ENCODE results near the gene SORBS1. TPM values are rescaled to one million over a fixed set of nuclear protein-coding genes. Genes with fewer than 3 reads are reported as not detected.
A peak's percentile ranks its signal among the peaks of the same experiment; 100 is the strongest.

SORBS1 gene
- total and polyA plus RNA-seq, 9 of the 15 experiments (the other 6 are each of a cell fraction or from before 2014, with no cell fraction given), result 2.0 to 13.3 (median 6.5) TPM

DNA sequence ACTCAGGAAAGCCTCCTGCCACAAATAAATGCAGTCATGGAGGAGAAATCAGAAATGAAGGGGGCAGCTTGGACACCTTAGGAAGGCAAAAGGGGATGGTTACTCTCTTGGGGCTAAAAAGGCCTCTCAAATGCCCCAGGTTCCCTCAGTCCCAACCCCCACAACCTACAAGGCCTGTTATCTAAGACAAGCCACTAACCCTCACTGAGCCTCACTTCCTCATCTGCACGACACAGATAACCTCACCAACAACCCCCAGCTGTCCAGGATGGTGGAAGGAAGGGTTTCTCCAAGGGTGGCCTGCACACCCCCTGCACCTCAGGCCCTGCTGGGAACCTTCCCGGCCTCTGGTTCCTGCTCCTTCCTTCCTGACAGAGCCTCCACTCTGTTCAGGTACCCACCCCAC lies 29.2 kb downstream of the SORBS1 start (continued):
- TF ChIP-seq, protein P1, sequence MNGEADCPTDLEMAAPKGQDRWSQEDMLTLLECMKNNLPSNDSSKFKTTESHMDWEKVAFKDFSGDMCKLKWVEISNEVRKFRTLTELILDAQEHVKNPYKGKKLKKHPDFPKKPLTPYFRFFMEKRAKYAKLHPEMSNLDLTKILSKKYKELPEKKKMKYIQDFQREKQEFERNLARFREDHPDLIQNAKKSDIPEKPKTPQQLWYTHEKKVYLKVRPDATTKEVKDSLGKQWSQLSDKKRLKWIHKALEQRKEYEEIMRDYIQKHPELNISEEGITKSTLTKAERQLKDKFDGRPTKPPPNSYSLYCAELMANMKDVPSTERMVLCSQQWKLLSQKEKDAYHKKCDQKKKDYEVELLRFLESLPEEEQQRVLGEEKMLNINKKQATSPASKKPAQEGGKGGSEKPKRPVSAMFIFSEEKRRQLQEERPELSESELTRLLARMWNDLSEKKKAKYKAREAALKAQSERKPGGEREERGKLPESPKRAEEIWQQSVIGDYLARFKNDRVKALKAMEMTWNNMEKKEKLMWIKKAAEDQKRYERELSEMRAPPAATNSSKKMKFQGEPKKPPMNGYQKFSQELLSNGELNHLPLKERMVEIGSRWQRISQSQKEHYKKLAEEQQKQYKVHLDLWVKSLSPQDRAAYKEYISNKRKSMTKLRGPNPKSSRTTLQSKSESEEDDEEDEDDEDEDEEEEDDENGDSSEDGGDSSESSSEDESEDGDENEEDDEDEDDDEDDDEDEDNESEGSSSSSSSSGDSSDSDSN (IDR thresholded peaks at IDR 0.05; ENCODE audit: borderline replicate concordance in 1 of 2, low read depth in 2 of 2, low read length in 2 of 2), result 0 out of 4 replicates have a peak, but pooled peaks of 1 of the 2 experiments have one; percentile 57
- no peak for TF ChIP-seq HDGF (IDR thresholded peaks at IDR 0.05)
- TF ChIP-seq ZBED1 (IDR thresholded peaks at IDR 0.05), result peak; percentile 94
- TF ChIP-seq PRMT5 (CRISPR knock-in tag; IDR thresholded peaks at IDR 0.05), result no peak
- no peak for TF ChIP-seq KLF6 (CRISPR knock-in tag; IDR thresholded peaks at IDR 0.05; ENCODE audit: borderline replicate concordance)
- TF ChIP-seq, protein P2, sequence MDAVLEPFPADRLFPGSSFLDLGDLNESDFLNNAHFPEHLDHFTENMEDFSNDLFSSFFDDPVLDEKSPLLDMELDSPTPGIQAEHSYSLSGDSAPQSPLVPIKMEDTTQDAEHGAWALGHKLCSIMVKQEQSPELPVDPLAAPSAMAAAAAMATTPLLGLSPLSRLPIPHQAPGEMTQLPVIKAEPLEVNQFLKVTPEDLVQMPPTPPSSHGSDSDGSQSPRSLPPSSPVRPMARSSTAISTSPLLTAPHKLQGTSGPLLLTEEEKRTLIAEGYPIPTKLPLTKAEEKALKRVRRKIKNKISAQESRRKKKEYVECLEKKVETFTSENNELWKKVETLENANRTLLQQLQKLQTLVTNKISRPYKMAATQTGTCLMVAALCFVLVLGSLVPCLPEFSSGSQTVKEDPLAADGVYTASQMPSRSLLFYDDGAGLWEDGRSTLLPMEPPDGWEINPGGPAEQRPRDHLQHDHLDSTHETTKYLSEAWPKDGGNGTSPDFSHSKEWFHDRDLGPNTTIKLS (IDR thresholded peaks at IDR 0.05; ENCODE audit: borderline replicate concordance, low read depth), result no peak
- TF ChIP-seq, protein P3, sequence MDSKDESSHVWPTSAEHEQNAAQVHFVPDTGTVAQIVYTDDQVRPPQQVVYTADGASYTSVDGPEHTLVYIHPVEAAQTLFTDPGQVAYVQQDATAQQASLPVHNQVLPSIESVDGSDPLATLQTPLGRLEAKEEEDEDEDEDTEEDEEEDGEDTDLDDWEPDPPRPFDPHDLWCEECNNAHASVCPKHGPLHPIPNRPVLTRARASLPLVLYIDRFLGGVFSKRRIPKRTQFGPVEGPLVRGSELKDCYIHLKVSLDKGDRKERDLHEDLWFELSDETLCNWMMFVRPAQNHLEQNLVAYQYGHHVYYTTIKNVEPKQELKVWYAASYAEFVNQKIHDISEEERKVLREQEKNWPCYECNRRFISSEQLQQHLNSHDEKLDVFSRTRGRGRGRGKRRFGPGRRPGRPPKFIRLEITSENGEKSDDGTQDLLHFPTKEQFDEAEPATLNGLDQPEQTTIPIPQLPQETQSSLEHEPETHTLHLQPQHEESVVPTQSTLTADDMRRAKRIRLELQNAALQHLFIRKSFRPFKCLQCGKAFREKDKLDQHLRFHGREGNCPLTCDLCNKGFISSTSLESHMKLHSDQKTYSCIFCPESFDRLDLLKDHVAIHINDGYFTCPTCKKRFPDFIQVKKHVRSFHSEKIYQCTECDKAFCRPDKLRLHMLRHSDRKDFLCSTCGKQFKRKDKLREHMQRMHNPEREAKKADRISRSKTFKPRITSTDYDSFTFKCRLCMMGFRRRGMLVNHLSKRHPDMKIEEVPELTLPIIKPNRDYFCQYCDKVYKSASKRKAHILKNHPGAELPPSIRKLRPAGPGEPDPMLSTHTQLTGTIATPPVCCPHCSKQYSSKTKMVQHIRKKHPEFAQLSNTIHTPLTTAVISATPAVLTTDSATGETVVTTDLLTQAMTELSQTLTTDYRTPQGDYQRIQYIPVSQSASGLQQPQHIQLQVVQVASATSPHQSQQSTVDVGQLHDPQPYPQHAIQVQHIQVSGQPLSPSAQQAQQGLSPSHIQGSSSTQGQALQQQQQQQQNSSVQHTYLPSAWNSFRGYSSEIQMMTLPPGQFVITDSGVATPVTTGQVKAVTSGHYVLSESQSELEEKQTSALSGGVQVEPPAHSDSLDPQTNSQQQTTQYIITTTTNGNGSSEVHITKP (IDR thresholded peaks at IDR 0.05; ENCODE audit: partially characterized antibody), result peak; percentile 43
- 0 out of 4 replicates have a peak, but pooled peaks of 1 of the 2 experiments have one; percentile 16 for TF ChIP-seq CSDE1 (IDR thresholded peaks at IDR 0.05)
- no peak for TF ChIP-seq MECOM (CRISPR knock-in tag; IDR thresholded peaks at IDR 0.05)
- no peak for TF ChIP-seq CCAR2 (IDR thresholded peaks at IDR 0.05; ENCODE audit: low read depth, low read length)
- TF ChIP-seq PRPF4 (IDR thresholded peaks at IDR 0.05; ENCODE audit: insufficient read depth, low read depth, low read length, poor library complexity, severe bottlenecking), result no peak
- peak; percentile 99 for TF ChIP-seq SMARCA4 (IDR thresholded peaks at IDR 0.05)
- TF ChIP-seq, protein P4, sequence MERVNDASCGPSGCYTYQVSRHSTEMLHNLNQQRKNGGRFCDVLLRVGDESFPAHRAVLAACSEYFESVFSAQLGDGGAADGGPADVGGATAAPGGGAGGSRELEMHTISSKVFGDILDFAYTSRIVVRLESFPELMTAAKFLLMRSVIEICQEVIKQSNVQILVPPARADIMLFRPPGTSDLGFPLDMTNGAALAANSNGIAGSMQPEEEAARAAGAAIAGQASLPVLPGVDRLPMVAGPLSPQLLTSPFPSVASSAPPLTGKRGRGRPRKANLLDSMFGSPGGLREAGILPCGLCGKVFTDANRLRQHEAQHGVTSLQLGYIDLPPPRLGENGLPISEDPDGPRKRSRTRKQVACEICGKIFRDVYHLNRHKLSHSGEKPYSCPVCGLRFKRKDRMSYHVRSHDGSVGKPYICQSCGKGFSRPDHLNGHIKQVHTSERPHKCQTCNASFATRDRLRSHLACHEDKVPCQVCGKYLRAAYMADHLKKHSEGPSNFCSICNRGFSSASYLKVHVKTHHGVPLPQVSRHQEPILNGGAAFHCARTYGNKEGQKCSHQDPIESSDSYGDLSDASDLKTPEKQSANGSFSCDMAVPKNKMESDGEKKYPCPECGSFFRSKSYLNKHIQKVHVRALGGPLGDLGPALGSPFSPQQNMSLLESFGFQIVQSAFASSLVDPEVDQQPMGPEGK (CRISPR knock-in tag; IDR thresholded peaks at IDR 0.05; ENCODE audit: borderline replicate concordance), result no peak
